Astrocyte of the spinal cord (primary cell): ENCODE data around the gene MTA1.

ENCODE experiments used
- DNase-seq: peaks from one replicate; pipeline ENCODE4 v3.0.0; 2011; ENCODE audit warnings: low read depth, low spot score
- H3K4me3 ChIP-seq: 2 replicates; pipeline ENCODE4 v1.5.1; 2011; ENCODE audit warnings: low read depth, mild to moderate bottlenecking, low read length, moderate library complexity
- CTCF ChIP-seq: IDR thresholded peaks from 2 replicates; pipeline ENCODE4 v1.5.1; 2012; ENCODE audit warnings: low read depth, mild to moderate bottlenecking, low read length, inconsistent platforms
- in situ Hi-C: cut with HindIII; loops from 2 replicates; pipeline ENCODE4 v1.10.0; 2017; ENCODE audit warnings: low sequenced_read_pairs

The MTA1 gene

GRCh38 chr14:105415481-105416428 lies 3.9 kb upstream of the MTA1 start:
- H3K4me3 ChIP-seq = peak overlapping the region; percentile 27
- TF ChIP-seq CTCF = no peak
- DNase-seq = no peak
- in situ Hi-C loops = no loop called here

GRCh38 chr14:105416671-105417070 lies 3.0 kb upstream of the MTA1 start:
- no peak for TF ChIP-seq CTCF
- DNase-seq = no peak
- H3K4me3 ChIP-seq = no peak overlapping the region
- in situ Hi-C loops = no loop called here

DNA sequence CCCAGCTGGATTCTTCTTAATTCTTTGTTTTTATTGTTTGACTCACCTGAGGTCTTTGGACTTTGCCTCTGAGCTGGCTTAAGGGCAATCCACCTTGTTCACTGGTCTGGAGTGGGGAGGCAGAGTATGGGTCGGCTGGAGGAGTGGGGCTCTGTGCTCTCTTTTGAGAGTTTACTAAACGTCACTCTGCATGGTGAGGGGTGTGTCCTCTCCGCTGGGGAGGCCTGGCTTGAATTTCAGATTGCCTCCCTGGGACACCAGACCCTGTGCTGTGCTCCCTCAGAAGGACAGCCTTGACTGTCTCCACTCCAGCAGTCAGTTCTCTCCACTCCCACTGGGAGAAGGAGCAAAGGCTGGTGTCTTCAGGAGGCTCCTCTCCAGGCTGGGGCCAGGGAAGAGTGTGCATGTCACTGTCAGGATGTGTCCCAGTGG lies 1.9 kb upstream of the MTA1 start:
- DNase-seq = no peak
- no peak overlapping the region for H3K4me3 ChIP-seq
- TF ChIP-seq CTCF = no peak
- in situ Hi-C loops = no loop called here

DNA sequence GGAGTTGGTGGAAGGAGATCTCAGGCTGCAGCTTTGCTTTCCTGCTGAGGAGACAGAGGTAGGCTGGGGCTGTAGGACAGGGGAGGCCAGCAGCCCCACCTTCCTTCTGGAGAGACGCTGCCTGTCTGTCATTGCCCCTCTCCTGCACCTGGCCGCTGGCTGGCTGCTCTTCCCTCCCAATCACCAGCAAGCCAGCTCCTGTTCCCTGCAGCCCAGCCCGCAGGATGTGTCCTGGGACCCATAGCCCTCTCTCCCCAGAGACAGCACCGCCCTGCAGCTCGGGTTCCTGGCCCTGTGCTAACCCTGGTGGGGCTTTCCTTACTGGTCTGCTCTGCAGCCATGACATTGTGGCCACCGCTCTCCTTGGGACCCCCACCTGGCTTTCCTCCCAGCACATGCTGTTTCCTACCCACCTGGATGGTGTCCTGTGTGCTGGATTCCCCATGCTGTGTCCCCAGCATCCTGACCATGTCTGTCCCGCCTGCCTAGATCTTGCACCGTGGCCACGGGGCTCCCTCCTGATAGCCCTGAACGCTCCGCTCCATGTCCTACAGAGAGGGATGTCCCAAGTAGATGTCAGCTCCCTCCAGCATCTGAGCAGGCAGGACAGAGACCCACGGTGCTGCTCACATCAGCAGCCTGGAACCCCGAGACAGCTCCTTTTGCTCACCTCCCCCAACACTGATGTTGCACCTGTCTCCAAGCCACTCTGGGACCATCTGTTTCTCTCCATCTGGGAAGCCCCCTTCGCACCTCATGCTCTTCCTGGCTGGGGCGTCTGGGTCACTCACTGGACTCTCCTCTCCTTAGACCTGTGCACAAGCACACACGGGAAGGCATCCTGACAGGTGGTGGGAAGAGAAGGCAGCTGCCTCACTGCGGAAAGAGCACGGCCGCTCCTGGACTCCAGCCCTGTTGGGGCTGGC lies 1.1 kb upstream of the MTA1 start:
- peak overlapping the region; percentile 66 for H3K4me3 ChIP-seq
- DNase-seq = no peak
- in situ Hi-C loops = no loop called here
- TF ChIP-seq CTCF = no peak

DNA sequence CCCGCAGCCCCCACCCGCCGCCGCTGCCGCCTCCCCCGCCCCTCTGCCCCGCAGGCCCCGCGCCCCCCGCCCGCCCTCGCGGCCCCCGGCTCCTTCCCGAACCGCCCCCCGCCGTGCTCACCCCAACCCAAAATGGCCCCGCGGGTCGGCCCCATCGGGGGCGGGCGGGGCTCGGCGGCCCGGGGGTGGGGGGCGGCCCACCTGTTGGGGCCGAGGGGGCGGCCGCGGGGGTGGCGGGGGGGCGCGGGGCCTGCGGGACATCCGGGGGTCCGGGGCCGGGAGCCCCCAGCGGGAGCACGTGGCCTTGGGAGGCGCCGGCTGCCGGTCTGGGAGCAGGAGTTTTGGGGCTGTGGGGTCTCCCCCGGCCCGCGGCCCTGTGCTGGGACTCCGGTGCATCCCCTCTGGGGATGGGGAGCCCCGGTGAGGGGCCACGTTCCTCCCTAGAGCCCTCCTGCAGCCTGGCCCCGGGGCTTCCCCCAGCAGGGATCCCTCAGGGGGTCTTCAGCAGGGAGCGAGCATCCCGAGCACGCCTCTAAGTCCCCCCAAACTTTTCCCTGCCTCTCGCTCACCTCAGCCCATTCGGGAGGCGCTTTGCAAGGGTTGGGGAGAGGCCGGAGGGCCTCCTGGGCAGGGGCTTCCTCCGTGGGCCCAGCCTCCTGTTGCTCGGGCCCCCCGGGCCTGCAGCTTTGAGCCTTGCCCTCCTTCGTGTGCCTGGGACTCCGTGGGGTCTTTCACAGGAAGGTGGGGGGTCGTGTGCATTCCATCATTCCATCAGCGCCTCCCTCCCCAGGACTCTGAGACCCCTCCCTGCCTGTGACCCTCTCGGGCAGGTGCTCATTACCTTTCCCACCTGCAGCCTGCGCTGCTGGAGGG lies 710 bp downstream of the MTA1 start:
- in situ Hi-C loops = no loop called here

More for the DNA sequence above, 710 bp downstream of the MTA1 start:
- H3K4me3 ChIP-seq = peak overlapping the region; percentile 81
- TF ChIP-seq CTCF = no peak
- no peak for DNase-seq
